Epithelial cell of proximal tubule (primary cell): ENCODE data around the gene MARK4. TPM values are rescaled to one million over a fixed set of nuclear protein-coding genes. Genes with fewer than 3 reads are reported as not detected.
A peak's percentile ranks its signal among the peaks of the same experiment; 100 is the strongest.

Experiments
- DNase-seq: peaks from one replicate; pipeline ENCODE4 v3.0.0-alpha.2; 2011; ENCODE audit warnings: low read depth
- H3K4me3 ChIP-seq: 2 replicates; pipeline ENCODE4 v1.5.1; 2011; ENCODE audit warnings: low read depth, mild to moderate bottlenecking, low read length
- total RNA-seq: library from RNA; depleted of rRNA; stranded (reverse); fragments of >200 nt; gene quantifications from 2 replicates; pipeline ENCODE4 v1.2.3, GENCODE V29; 2015
- TF ChIP-seq, protein P1 (sequence below): conservative IDR thresholded peaks from 2 replicates; pipeline ENCODE4 v1.5.1; 2012; ENCODE audit warnings: low read depth, mild to moderate bottlenecking, low read length

MARK4 gene
- total RNA-seq, 1 donor from 2014 or later: 12.6 TPM

- TF ChIP-seq, protein P1, sequence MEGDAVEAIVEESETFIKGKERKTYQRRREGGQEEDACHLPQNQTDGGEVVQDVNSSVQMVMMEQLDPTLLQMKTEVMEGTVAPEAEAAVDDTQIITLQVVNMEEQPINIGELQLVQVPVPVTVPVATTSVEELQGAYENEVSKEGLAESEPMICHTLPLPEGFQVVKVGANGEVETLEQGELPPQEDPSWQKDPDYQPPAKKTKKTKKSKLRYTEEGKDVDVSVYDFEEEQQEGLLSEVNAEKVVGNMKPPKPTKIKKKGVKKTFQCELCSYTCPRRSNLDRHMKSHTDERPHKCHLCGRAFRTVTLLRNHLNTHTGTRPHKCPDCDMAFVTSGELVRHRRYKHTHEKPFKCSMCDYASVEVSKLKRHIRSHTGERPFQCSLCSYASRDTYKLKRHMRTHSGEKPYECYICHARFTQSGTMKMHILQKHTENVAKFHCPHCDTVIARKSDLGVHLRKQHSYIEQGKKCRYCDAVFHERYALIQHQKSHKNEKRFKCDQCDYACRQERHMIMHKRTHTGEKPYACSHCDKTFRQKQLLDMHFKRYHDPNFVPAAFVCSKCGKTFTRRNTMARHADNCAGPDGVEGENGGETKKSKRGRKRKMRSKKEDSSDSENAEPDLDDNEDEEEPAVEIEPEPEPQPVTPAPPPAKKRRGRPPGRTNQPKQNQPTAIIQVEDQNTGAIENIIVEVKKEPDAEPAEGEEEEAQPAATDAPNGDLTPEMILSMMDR: no peak
- peak overlapping the region; percentile 6 for H3K4me3 ChIP-seq
- DNase-seq: no peak
These were observed 35.5 kb upstream of the MARK4 start for GRCh38 chr19:45215391-45216191.

DNA sequence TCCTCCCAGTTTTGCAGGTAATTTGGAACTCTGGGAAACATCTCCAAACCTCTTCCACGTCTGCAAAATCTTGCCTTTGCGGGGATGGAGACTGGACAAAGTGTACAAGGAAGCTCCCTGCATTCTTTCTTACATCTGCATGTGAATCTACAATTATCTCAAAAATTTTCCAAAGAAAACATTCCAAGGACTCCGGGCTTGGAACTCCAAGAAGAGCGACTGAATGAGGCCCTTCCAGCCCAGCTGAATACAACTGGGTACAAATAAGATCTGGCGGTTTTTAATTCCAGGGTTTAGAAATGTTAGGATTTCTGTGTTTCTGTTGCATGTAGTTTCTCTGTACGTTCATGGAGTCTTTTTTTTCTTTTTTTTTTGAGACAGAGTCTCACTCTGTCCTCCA, 34.4 kb upstream of the MARK4 start:
- no peak overlapping the region for H3K4me3 ChIP-seq
- DNase-seq: no peak
- TF ChIP-seq, protein P1: no peak

- no peak for DNase-seq
- TF ChIP-seq, protein P1: no peak
These were observed 33.7 kb upstream of the MARK4 start for GRCh38 chr19:45217193-45217956.

DNA sequence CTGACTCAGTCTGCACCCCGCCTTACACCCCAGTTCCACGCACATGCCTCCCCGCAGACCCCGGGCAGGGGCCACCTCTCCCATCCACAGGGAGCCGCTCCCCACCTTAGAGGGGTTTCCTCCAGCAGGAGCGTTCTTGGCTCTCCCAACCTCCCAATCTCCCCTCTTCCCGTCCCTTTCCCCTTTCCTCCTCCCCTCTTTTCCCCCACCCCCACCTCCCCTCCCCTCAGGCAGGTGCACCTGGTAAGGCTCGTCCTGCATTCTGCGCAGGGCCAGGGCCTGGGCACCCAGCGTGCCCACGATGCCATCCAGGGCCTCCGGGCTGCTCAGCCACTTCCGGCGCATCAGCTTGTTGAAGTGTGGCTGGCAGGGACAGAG, 33.1 kb upstream of the MARK4 start:
- TF ChIP-seq, protein P1: no peak
- DNase-seq: no peak
- no peak overlapping the region for H3K4me3 ChIP-seq

More at GRCh38 chr19:45217193-45217956, 33.7 kb upstream of the MARK4 start:
- no peak overlapping the region for H3K4me3 ChIP-seq

GRCh38 chr19:45218426-45218825, 32.6 kb upstream of the MARK4 start:
- DNase-seq: no peak
- H3K4me3 ChIP-seq: no peak overlapping the region
- TF ChIP-seq, protein P1: no peak

DNA sequence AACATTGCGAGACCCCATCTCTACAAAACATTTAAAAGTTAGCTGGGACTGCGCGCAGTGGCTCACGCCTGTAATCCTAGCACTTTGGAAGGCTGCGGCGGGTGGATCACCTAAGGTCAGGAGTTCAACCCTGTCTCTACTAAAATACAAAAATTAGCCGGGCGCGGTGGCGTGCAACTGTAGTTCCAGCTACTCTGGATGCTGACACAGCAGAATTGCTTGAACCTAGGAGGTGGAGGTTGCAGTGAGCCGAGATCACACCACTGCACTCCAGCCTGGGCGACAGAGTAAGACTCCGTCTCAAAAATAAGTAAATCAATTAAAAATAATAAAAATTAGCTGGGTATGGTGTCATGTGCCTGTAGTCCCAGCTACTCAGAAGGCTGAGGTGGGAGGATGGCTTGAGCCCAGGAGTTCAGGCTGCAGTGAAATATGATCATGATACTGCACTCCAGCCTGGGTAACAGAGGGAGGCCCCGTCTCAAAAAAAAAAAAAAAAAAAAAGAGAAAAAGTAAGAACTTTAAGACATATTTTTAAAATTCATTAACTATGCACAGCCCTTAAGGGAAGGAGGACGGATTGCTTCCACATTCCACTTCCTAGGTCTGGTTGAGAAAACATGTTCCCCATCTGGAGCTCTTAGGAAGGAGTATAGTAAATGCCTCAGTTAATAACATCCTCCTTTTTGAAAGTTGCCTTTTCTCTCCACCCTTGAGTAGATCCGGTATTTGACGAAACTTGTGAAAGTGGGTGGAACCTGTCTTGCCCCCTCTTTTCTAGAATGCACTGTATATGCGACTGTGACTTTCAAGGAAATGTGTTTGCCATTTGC, 31.9 kb upstream of the MARK4 start:
- TF ChIP-seq, protein P1: no peak
- H3K4me3 ChIP-seq: no peak overlapping the region
- DNase-seq: no peak
